Cardiac fibroblast (primary cell): ENCODE data around the gene TRPV2.
A peak's percentile ranks its signal among the peaks of the same experiment; 100 is the strongest.

ENCODE experiments used
- DNase-seq, 2 donors: peaks; one replicate each; pipeline versions ENCODE4 v3.0.0 to v3.0.0-alpha.2; 2010; ENCODE audit warnings: low read depth in 2 of 2
- H3K4me3 ChIP-seq, 2 donors: replicated peaks in 1 of 2; 1 replicate in 1 of 2; 2 replicates in 1 of 2; pipeline ENCODE4 v1.5.1; 2011; ENCODE audit warnings: low read depth in 2 of 2, low read length in 2 of 2, mild to moderate bottlenecking in 2 of 2, moderate library complexity in 1 of 2
- CTCF ChIP-seq: IDR thresholded peaks from one replicate; pipeline ENCODE4 v1.5.1; 2011; ENCODE audit warnings: low read depth, mild to moderate bottlenecking, low read length, inconsistent platforms

TRPV2 gene

DNA sequence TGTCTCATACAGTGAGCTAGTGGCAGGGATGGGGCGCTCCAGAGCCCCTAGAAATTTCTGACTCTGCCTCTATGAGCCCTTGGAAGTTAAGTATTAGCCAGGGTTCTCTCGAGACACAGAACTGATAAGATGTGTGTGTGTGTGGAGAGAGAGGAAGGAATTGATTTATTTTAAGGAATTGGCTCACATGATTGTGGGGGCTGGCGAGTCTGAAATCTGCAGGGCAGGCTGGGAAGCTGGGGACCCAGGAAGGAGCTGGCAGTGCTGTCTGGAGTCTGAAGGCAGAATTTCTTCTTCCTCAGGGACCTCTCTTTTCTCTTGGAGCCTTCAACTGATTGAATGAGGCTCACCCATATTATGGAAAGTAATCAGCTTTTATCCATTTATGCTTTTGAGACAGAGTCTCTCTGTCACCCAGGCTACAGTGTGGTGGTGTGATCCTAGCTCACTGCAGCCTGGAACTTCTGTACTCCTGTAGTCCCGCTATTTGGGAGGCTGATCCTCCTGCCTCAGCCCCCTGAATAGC, 59.9 kb downstream of the TRPV2 start:
- DNase-seq: no peak
- TF ChIP-seq CTCF: no peak
- H3K4me3 ChIP-seq: no peak overlapping the region

GRCh38 chr17:16477255-16477654, 61.9 kb downstream of the TRPV2 start:
- no peak overlapping the region for H3K4me3 ChIP-seq
- TF ChIP-seq CTCF: no peak
- DNase-seq: peak; percentile 77 to 89

- TF ChIP-seq CTCF: no peak
- DNase-seq: no peak
- no peak overlapping the region for H3K4me3 ChIP-seq
Measured at GRCh38 chr17:16477666-16478065, 62.3 kb downstream of the TRPV2 start.

GRCh38 chr17:16478649-16479048, 63.3 kb downstream of the TRPV2 start:
- DNase-seq: no peak
- no peak for TF ChIP-seq CTCF
- H3K4me3 ChIP-seq: no peak overlapping the region

DNA sequence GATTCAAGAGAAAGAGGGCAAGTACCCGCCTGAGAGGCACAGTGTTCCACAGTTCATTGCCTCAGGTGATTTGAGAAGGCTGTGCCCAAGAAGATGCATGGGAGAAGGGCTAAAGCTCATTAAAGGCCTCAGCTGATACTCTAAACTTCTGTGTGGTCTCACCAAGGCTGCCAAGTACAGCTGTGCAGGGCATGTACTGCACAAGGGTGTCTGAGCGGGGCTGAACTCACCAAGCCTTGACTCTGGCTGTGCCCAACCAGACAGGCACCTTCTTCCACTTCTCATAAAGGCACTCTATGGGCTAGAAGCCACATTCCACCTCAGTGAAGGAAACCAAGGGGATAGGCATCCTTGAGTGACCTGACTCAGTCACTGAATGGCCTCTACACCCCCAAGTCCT, 63.9 kb downstream of the TRPV2 start:
- TF ChIP-seq CTCF: no peak
- no peak for DNase-seq
- no peak overlapping the region for H3K4me3 ChIP-seq

DNA sequence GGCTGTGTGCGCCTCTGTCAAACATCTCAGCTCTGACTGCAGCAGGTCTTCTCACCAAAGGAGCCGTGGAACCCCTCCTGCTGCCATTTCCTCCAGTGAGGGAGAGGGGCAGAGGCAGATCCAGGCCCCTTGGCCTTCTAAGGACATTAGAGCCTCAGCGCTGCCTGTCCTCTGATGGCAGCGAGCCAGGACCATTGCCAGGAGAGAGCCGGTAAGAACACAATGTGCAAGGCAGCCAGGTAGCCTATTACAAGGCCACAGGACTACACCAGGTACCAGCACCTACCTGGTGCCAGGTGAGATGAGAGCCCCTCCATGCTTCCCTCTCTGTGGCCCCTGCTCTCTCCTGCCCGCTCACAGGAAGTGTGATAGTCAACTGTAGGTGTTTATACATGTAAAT, 65.6 kb downstream of the TRPV2 start:
- no peak for TF ChIP-seq CTCF
- DNase-seq: no peak
- H3K4me3 ChIP-seq: no peak overlapping the region

- DNase-seq: no peak
- TF ChIP-seq CTCF: no peak
- H3K4me3 ChIP-seq: no peak overlapping the region
Measured at GRCh38 chr17:16482253-16482652, 66.9 kb downstream of the TRPV2 start.
